A673 (cell line): ENCODE results near the gene CFAP20DC. TPM values are rescaled to one million over a fixed set of nuclear protein-coding genes. Genes with fewer than 3 reads are reported as not detected.

Experiments
- BruUV-seq: library from RNA; stranded (reverse); fragments of 400-500 nt; replicated peaks from 2 replicates; lab custom pipeline; 2021; lab: Mats Ljungman, UMichigan
- CTCF ChIA-PET: fragments of 300-600 bp; sonication (Branson Sonifier 250); formaldehyde crosslinking; loops from one replicate; lab custom pipeline; 2022; ENCODE audit warnings: antibody characterized with exemption; lab: Charles Lee
- POLR2A ChIA-PET: fragments of 300-600 bp; sonication (Branson Sonifier 250); formaldehyde crosslinking; loops from one replicate; lab custom pipeline; 2022; ENCODE audit warnings: antibody characterized with exemption; ENCODE audit not compliant: low non-redundant PET; lab: Charles Lee
- DNase-seq: peaks from one replicate; pipeline ENCODE4 v3.0.0-alpha.2; 2015; ENCODE audit warnings: low spot score
- H3K27ac ChIP-seq: fragments of 200-600 bp; sonication (generic); 2 replicates; pipeline ENCODE4 v1.5.1; 2016; ENCODE audit warnings: mixed run types, low read depth, mild to moderate bottlenecking, mixed read lengths, antibody characterized with exemption, low read length; ENCODE audit not compliant: poor library complexity, severe bottlenecking
- H3K27me3 ChIP-seq: fragments of 200-600 bp; sonication (generic); replicated peaks from 2 replicates; pipeline ENCODE4 v1.6.1; 2017; ENCODE audit warnings: mixed run types, low read depth, mild to moderate bottlenecking, mixed read lengths, antibody characterized with exemption, low read length; ENCODE audit not compliant: insufficient read depth, poor library complexity
- H3K36me3 ChIP-seq: fragments of 200-600 bp; sonication (generic); 2 replicates; pipeline ENCODE4 v1.6.1; 2016; ENCODE audit warnings: mixed run types, mild to moderate bottlenecking, mixed read lengths, antibody characterized with exemption, low read length; ENCODE audit not compliant: insufficient read depth, poor library complexity, severe bottlenecking
- H3K4me1 ChIP-seq: fragments of 200-600 bp; sonication (generic); 2 replicates; pipeline ENCODE4 v1.6.1; 2017; ENCODE audit warnings: mixed run types, mild to moderate bottlenecking, mixed read lengths, antibody characterized with exemption, low read length; ENCODE audit not compliant: insufficient read depth, poor library complexity, severe bottlenecking
- H3K4me3 ChIP-seq: fragments of 200-600 bp; sonication (generic); 2 replicates; pipeline ENCODE4 v1.5.1; 2016; ENCODE audit warnings: low read depth, mixed run types, mild to moderate bottlenecking, mixed read lengths, low read length; ENCODE audit not compliant: poor library complexity, severe bottlenecking
- H3K9me3 ChIP-seq: fragments of 200-600 bp; sonication (generic); 2 replicates; pipeline ENCODE4 v1.6.1; 2016; ENCODE audit warnings: mixed run types, low read depth, mild to moderate bottlenecking, mixed read lengths, antibody characterized with exemption, low read length; ENCODE audit not compliant: poor library complexity, severe bottlenecking
- CTCF ChIP-seq: fragments of 300-800, 200-600 bp; sonication (generic); conservative IDR thresholded peaks from 2 replicates; pipeline ENCODE4 v1.5.1; 2017; ENCODE audit warnings: low read depth, mild to moderate bottlenecking, antibody characterized with exemption, low read length, moderate library complexity, mixed read lengths
- EZH2 ChIP-seq: fragments of 200-600 bp; sonication (generic); IDR thresholded peaks from 2 replicates; pipeline ENCODE4 v1.6.1; 2017; ENCODE audit warnings: borderline replicate concordance, low read depth, mild to moderate bottlenecking, mixed read lengths, antibody characterized with exemption, low read length; ENCODE audit not compliant: poor library complexity, severe bottlenecking
- intact Hi-C: fragments of 100-400 bp; cut with micrococcal nuclease; formaldehyde crosslinking; loops from one replicate; pipeline ENCODE4 v1.10.0; 2022; ENCODE audit not compliant: unreplicated experiment
- total RNA-seq: library from RNA; stranded (reverse); gene quantifications from 2 replicates; pipeline ENCODE4 v1.2.3, GENCODE V29; 2021

The CFAP20DC gene
- total RNA-seq, 1 experiment from 2014 or later = 1.3 TPM

GRCh38 chr3:58737644-58738043 is 312.2 kb downstream of the CFAP20DC start:
- intact Hi-C loops = no loop called here
- Histone ChIP-seq H3K36me3 (no peaks in the 10 kb centered on the region), H3K27ac (no peak overlapping the region), H3K4me3 (no peak overlapping the region), H3K9me3 (no peaks in the 10 kb centered on the region), H3K4me1 (no peaks in the 10 kb centered on the region), H3K27me3 (no peaks in the 10 kb centered on the region)
- ChIA-PET POLR2A (no interaction called here), CTCF (no interaction called here)
- no peak for DNase-seq
- BruUV-seq = no TSS peak
- TF ChIP-seq EZH2 (no peak), CTCF (no peak)

DNA sequence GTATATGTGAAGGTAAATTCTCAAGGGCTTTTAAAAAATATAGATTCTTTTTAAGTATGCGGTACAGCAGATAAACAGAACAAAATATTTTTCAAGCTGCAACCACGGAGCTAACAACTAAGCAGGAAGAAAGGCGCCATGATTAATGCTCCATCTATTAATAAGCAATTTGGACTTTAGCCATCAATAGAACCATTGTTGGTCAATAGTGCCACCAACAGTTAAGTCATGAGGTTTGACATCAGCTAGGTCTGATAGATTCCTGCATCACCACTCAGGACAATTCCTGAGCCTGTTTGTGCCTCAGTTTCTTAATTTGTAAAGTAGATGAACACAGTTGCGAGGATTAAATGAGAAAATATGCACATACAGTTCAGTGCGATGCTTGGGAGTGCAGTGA is 318.2 kb downstream of the CFAP20DC start:
- Histone ChIP-seq H3K4me3 (no peak overlapping the region), H3K36me3 (no peaks in the 10 kb centered on the region), H3K9me3 (no peaks in the 10 kb centered on the region), H3K27ac (no peak overlapping the region), H3K4me1 (no peaks in the 10 kb centered on the region), H3K27me3 (no peaks in the 10 kb centered on the region)
- intact Hi-C loops = no loop called here
- no TSS peak for BruUV-seq
- TF ChIP-seq EZH2 (no peak), CTCF (no peak)
- no peak for DNase-seq
- CTCF ChIA-PET = no interaction called here
- POLR2A ChIA-PET = no interaction called here

DNA sequence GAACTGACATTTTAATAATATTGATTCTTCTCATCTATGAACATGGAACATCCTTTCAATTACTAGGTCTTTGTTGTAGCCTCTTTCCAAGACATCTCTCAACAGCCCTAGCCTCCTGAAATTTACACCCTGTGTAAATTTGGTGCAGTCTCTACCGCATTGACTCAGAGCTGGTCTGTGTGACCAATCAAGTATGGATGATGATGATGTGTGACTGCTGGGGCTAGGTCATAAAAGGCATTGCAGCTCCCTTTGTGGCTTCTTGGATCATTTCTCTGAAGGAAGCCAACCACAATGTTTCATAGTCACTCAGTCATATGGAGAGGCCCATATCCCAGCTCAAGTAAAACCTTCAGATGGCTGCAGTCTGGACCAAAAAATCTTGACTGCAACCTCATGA is 321.1 kb downstream of the CFAP20DC start:
- intact Hi-C loops = no loop called here
- BruUV-seq = no TSS peak
- no peaks in the 10 kb centered on the region for H3K36me3 ChIP-seq
- POLR2A ChIA-PET = no interaction called here
- no peaks in the 10 kb centered on the region for H3K9me3 ChIP-seq
- H3K4me3 ChIP-seq = no peak overlapping the region
- CTCF ChIA-PET = no interaction called here
- H3K27me3 ChIP-seq = no peaks in the 10 kb centered on the region
- H3K4me1 ChIP-seq = no peaks in the 10 kb centered on the region
- H3K27ac ChIP-seq = no peak overlapping the region
- TF ChIP-seq EZH2 (no peak), CTCF (no peak)
- no peak for DNase-seq
